ENCODE data around the gene OR7G3. TPM values are rescaled to one million over a fixed set of nuclear protein-coding genes. Genes with fewer than 3 reads are reported as not detected.

Gene OR7G3
- total RNA-seq, 4 donors from 2014 or later = not detected

DNA sequence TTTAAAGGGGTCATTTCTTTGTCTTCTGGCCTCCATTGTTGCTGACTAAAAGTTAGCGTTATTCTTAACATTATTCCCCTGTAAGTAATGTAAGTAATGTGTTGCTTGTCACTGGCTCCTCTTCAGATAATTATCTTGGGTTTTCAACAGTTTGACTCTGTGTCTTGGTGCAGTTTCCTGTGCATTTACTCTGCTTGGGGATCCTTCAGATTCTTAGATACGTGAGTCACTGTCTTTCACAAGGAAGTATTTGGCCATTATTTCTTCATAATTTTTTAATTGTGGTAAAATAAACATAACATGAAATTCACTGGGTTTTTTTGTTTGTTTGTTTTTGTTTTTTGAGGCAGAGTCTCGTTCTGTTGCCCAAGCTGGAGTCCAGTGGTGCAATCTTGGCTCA is 38.5 kb upstream of the OR7G3 start:
- intact Hi-C loops (cut with DNase I; ENCODE audit: low total_unique reads) = no loop called here

DNA sequence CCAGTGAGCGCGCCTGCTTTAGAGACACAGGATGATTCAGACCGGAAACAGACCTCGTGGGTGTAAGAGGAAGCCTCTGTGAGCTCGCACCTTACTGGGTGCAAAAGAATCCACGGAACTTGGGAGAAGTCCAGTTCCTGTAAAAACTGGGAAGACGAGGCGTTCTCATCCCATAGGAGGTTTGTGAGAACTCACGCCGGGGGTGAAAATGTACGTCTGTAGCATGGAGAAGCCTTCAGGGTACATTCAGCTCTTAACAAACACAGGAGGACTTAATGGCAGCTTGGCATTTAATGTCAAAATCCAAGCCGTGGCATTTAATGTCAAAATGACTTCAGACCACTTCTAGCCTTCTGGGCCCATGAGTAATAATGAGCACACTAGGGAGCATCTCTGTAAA is 34.7 kb upstream of the OR7G3 start:
- intact Hi-C loops (cut with DNase I; ENCODE audit: low total_unique reads) = no loop called here
- no peak overlapping the region for H3K27ac ChIP-seq
- H3K27me3 ChIP-seq = no peaks in the 10 kb centered on the region
- H3K4me1 ChIP-seq = no peaks in the 10 kb centered on the region
- H3K9me3 ChIP-seq = peaks cover 0 to 20% of the 10 kb centered on the region in 2 donors
- no peak for DNase-seq
- H3K4me3 ChIP-seq = no peak overlapping the region
- H3K36me3 ChIP-seq = no peaks in the 10 kb centered on the region
- TF ChIP-seq, protein P1, sequence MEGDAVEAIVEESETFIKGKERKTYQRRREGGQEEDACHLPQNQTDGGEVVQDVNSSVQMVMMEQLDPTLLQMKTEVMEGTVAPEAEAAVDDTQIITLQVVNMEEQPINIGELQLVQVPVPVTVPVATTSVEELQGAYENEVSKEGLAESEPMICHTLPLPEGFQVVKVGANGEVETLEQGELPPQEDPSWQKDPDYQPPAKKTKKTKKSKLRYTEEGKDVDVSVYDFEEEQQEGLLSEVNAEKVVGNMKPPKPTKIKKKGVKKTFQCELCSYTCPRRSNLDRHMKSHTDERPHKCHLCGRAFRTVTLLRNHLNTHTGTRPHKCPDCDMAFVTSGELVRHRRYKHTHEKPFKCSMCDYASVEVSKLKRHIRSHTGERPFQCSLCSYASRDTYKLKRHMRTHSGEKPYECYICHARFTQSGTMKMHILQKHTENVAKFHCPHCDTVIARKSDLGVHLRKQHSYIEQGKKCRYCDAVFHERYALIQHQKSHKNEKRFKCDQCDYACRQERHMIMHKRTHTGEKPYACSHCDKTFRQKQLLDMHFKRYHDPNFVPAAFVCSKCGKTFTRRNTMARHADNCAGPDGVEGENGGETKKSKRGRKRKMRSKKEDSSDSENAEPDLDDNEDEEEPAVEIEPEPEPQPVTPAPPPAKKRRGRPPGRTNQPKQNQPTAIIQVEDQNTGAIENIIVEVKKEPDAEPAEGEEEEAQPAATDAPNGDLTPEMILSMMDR (IDR thresholded peaks at IDR 0.05) = no peak
- TF ChIP-seq POLR2A (IDR thresholded peaks at IDR 0.05) = no peak

More for the DNA sequence above, 38.5 kb upstream of the OR7G3 start:
- no peaks in the 10 kb centered on the region for H3K36me3 ChIP-seq
- H3K4me1 ChIP-seq = no peaks in the 10 kb centered on the region
- DNase-seq = no peak
- H3K9me3 ChIP-seq = peaks cover 0 to 14% of the 10 kb centered on the region in 2 donors
- H3K4me3 ChIP-seq = no peak overlapping the region
- no peak overlapping the region for H3K27ac ChIP-seq
- TF ChIP-seq, protein P1 (IDR thresholded peaks at IDR 0.05) = no peak
- TF ChIP-seq POLR2A (IDR thresholded peaks at IDR 0.05) = no peak
- H3K27me3 ChIP-seq = no peaks in the 10 kb centered on the region

DNA sequence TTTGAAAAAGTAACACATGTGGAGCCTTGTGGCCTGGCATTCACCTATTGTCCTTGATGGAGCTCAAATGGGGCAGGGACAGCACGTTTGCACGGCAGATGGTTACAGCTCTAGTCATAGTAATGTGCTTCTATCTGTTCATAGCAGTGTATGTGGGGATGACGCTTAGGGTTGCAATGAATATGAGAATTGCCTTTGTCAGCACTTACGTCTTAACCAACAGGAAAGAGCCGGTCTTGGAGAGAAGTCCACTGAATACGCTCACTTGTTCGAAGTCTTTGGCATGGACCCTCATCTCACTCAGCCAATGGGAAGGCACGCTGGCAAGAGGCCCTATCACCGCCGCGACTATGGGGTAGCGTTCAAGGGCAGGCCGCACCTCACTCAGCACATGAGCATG is 33.1 kb upstream of the OR7G3 start:
- Histone ChIP-seq H3K27me3 (no peaks in the 10 kb centered on the region), H3K36me3 (no peaks in the 10 kb centered on the region), H3K4me3 (no peak overlapping the region), H3K9me3 (peaks cover 0 to 26% of the 10 kb centered on the region in 2 donors), H3K27ac (no peak overlapping the region), H3K4me1 (no peaks in the 10 kb centered on the region)
- TF ChIP-seq POLR2A (IDR thresholded peaks at IDR 0.05) = no peak
- TF ChIP-seq, protein P1 (IDR thresholded peaks at IDR 0.05) = no peak
- intact Hi-C loops (cut with DNase I; ENCODE audit: low total_unique reads) = no loop called here
- DNase-seq = no peak

DNA sequence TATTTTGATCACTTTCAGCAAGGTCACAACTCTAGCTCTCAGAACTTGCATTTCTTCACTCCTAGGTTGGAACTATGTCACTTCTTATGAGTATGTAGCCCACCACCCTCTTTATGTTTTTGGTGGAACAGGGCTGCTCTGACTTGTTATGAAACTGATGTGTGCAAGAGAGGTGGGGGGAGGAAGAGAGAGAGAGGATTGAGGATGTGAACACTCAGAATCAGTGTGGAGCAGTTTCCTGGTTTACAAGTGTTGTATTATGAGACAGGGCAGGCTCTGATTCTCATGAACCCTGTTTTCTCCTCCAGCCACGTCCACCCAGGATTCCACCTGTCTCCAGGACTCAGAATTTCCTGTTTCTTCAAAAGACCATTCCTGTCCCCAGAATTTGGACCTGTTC is 29.6 kb upstream of the OR7G3 start:
- no peak for TF ChIP-seq POLR2A (IDR thresholded peaks at IDR 0.05)
- TF ChIP-seq, protein P1 (IDR thresholded peaks at IDR 0.05) = no peak
- DNase-seq = no peak
- Histone ChIP-seq H3K27me3 (no peaks in the 10 kb centered on the region), H3K36me3 (no peaks in the 10 kb centered on the region), H3K4me1 (no peaks in the 10 kb centered on the region), H3K9me3 (peaks cover 0 to 20% of the 10 kb centered on the region in 2 donors), H3K27ac (no peak overlapping the region), H3K4me3 (no peak overlapping the region)
- intact Hi-C loops (cut with DNase I; ENCODE audit: low total_unique reads) = no loop called here

DNA sequence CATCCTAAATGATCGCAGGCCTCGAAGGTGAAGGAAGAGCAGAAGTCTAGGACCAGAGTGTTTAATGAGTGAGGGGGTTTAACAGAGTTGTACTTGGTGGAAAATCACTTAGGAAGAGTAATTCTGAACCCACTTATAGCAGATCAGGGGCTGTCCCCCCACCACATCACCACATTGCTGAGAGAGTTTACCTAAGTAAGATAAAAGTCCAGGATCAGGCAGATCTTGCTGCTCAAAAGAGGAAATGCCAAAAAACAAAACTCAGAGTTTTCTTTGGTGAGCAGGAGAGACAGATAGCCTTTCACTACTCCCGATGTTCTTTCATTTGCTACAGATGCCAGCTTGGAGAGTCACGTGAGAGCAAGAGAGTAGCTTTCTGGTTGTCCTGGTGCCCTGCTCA is 28.8 kb upstream of the OR7G3 start:
- Histone ChIP-seq H3K27ac (no peak overlapping the region), H3K4me1 (no peaks in the 10 kb centered on the region), H3K27me3 (no peaks in the 10 kb centered on the region), H3K36me3 (no peaks in the 10 kb centered on the region), H3K4me3 (no peak overlapping the region), H3K9me3 (peaks cover 0 to 19% of the 10 kb centered on the region in 2 donors)
- DNase-seq = no peak
- TF ChIP-seq, protein P1 (IDR thresholded peaks at IDR 0.05) = no peak
- TF ChIP-seq POLR2A (IDR thresholded peaks at IDR 0.05) = no peak
- intact Hi-C loops (cut with DNase I; ENCODE audit: low total_unique reads) = no loop called here

Measured in uterus (tissue), 4 donors.